ENCODE measurements around the gene KSR1.

DNA sequence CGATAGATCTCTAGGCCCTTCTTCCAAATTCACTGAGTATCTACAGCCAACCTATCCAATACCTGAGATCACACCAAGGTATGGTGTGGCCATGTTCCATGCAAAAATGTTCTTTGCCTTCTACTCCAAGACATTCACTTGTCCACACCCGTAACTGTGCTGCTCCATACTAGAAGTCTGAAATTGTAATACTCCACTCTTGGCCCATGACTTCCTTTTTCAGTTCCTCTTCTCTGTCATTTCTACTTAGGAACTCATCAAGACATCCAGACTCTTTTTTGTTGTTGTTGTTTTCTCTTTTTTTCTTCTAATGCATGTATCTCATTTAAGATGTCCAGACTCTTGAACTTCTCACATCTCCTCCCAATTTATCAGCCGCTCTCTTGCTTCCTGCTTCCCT, 42.5 kb upstream of the KSR1 start:
- TF ChIP-seq, protein P1, sequence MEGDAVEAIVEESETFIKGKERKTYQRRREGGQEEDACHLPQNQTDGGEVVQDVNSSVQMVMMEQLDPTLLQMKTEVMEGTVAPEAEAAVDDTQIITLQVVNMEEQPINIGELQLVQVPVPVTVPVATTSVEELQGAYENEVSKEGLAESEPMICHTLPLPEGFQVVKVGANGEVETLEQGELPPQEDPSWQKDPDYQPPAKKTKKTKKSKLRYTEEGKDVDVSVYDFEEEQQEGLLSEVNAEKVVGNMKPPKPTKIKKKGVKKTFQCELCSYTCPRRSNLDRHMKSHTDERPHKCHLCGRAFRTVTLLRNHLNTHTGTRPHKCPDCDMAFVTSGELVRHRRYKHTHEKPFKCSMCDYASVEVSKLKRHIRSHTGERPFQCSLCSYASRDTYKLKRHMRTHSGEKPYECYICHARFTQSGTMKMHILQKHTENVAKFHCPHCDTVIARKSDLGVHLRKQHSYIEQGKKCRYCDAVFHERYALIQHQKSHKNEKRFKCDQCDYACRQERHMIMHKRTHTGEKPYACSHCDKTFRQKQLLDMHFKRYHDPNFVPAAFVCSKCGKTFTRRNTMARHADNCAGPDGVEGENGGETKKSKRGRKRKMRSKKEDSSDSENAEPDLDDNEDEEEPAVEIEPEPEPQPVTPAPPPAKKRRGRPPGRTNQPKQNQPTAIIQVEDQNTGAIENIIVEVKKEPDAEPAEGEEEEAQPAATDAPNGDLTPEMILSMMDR (IDR thresholded peaks at IDR 0.05), result no peak
- TF ChIP-seq POLR2AphosphoS5 (IDR thresholded peaks at IDR 0.05), result no peak
- TF ChIP-seq POLR2A (IDR thresholded peaks at IDR 0.05), result no peak

Data from upper lobe of left lung (tissue), 4 donors.